Measurements from ENCODE around the gene LAMA4.

The LAMA4 gene

DNA sequence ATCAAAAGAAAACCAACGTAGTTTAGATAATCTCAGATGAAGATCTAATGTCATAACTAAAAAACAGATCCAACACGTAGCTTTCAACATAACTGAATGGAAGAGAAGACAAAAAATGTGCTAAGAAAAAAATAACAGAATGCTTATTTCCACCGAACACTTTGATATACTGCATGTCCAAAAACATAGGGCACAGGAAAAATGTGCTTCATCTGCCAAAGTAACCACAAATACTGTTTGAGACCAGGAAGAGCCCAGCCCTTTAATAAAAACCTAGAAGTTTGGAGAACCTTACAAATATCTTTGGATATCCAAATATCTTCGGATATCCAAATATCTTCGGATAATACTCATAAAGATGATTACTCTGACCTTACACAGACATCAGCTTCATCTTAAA lies 19.8 kb downstream of the LAMA4 start:
- no peak for DNase-seq

DNA sequence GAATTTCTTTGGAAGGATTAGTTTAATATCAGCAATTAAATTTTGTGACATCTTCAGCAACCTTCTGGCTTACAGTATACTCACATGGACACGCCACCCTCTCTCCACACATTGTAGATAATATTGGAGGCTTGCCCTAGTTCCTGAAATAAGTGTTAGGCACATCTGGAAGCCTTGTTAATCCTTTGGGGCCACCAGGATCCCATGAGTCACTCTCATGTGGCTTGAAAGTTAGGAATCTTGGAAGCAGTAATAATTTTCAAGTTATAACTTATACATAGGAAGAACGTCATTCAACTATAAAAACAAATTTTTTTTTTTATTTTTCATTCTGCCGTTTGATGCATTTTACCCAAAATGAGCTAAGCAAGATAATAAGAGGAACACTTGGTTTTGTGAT lies 20.5 kb downstream of the LAMA4 start:
- DNase-seq: no peak

DNA sequence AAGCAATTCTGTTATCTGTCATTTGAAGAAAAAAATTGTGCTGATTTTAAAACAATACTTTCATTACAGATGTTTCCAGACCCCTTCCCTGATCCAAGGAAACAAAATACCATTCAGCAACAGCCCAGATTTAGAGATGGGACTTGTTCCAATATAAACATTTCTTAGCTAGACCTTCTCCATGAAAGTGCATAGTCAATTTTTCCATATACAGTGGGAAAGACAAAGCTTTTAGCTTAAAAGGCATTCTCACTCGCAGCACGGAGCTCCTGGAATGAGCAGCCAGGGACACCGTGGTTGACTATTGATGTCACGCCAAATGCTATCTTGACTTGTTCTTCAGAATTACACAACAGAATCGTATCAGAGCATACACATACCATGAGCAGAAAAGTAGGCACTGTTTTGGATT lies 21.5 kb downstream of the LAMA4 start:
- no peak for DNase-seq

DNA sequence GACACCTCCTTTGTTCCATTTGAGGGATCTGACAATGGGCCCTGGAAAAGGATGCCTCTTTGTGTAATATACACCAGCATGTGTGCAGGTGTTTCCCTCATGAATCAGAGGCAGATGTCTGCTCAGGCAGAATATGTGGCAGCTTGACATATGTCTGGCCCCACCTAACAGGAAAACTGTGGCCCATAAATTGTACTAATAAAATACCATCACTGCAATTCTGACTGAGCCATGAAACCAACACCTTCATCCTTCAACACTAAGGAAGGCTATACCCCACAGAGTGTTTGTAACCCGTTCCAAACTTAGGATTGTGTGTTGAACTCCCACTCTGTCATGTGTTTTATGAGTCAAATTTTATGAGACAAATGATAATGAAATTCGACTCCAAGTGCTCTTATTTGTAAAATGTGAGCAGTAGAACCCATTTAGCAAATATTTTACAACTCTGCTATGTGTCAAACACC lies 22.7 kb downstream of the LAMA4 start:
- no peak for DNase-seq

DNA sequence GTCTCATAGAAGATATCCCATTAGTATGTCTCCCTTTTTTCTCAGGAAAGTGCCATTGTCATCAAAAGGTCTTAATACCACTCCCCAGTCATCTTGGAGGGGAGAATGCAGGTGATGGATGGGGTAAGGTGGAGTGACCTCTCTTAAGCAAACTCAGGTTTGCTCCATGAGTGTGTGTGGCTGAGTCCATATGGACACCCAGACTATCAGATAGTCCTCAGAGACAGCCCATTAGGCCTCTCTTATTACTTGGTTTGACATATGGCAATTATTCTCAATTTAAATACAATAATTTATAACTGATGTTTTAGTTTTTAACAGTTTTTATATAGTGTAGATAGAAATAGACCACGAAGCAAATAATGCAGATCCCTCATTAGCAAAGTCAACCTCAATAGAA lies 23.2 kb downstream of the LAMA4 start:
- DNase-seq: no peak

DNA sequence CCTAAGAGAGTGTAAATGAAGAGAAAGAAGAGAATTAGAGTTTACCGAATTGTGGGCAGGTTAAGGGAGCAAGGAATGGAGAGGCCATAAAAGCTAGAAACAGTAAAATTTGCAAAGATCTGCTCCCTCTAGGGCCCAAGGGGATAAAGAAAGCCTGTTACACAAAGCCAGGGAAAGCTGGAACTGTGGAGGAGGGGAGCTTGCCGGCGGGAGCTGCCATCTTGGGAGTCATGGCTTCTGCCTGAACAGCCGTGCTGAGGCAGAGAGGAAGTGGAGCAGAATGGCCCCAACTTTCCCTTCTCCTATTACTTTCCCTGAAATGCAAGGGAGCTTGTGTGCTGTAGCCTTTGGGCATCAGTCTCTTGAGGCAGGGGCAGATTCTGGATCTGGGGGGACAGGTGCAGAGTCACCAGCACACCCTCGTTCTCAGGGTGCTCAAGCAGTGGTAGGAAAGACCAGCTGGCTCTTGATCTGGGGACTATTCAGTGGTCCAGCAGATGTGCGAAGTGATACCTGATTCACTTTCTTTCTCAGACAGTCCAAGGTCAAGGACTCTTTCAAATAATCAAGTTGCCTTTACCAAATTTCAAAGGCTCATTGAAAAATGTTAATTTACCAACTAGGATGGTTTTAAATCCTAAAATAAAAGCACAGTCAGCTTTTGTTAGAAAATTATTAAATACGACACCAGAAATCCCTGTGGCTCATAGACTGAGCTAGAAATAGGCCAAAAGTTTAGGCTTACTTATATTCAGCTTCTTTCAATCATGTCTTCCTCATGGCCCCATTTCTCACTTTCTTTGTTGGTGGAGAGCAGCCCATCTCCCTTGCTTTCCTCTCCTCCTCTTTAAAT lies 25.7 kb downstream of the LAMA4 start:
- DNase-seq: no peak

DNA sequence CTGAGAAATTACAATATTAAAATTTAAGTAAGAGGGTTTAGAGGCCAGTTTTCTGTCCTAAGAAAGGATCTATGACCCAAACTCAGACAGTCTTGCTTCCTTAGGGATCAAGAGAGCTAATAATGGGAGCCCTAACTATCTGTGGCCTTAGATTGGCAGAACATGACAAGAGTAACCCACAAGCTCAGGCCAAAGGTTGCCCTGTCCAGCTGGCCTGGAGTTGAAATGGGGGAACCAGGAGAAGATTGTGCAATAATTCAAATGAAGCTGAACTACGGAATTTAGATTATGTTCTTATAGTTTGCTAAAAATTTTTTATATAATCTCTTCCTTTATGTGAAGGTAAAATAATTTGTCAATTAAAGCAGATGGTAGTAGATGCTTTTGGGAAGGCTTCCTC lies 26.4 kb downstream of the LAMA4 start:
- DNase-seq: no peak

DNA sequence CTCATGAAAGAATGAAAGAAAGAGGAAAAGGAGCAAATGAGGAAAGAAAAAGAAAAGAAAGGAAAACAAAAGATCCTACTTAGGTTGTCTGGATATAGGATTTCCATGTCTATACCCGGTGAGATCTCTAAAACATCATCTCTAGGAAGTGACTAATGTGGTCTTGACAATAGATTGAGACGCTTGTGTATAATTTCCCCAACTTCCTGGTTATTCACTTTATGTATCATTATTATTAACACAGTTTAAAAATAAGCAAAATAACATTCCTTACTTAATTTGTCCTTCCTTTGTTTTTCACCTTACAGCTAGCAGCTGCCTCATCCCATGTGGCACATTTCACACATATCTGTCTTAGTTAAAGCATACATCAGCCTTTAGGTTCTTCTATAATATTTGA lies 27.0 kb downstream of the LAMA4 start:
- no peak for DNase-seq

DNA sequence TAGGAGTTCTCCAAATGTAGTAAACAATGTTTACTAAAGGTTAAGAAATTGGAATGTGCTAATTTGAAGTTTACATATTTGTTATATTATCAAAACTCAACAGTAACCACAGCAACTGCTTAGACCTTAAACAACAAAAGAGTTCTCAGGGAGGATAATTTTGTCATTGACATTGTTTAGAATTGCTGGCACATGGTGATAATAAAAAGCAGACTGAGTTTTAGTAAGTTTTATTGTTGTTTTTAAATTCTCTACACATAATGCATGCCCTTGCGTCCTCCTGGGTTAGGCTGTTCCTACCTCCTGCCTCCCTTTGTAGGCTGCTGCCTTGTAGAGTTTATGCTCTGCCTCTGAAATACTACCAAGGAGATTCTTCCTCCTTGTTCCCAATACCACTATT lies 28.7 kb downstream of the LAMA4 start:
- DNase-seq: no peak

DNA sequence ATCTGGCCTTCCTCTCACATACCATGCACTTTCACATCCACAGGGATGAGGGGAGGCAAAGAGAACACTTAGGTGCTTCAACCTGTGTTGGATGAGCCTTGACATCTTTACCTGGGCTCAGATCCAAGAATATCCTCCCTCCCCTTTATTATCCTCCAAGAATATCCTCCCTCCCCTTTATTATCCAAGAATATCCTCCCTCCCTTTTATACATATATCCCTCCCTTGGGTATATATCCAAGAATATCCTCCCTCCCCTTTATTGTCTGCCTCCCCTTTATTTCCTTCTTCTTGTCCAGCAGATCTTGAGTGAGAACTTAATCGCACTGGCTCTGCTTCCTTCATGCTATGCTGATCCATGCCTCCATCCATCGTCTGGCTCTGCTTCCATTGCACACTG lies 30.3 kb downstream of the LAMA4 start:
- no peak for DNase-seq

DNA sequence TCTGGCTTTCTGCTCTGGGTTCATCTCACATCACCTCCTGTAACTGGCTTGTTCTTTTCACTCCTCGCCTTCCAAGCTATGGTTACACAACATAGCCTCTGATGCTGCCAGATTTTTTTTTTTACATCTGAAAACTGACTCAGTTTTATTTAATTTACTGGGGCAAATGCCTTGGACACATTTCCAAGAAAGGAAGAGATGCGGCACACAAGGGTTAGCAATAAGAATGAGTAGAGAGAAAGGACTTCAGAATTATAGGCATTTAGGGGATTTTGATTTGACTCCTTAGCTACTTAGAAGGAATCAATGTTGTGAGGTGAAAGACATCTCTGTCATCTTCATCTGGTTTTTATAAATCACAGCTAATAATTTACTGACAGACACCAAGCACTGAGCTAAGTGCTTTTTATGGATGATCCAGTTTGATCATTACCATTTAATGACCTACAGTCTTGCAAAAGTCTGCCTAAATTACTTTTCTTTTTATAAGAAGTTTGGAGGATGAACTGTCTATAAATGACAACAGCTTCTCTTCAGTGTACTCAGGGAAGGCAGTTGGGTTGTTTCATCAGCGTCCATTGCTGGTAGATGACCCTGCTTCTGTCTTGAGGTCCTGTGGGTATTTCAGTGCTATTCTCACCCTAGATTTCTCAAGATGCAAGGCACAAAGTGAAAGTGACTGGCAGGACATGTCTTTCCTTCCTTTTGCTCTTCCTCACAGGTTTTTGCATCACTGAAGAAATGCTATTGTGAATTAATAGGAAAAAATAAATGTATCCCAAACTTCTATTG lies 31.1 kb downstream of the LAMA4 start:
- no peak for DNase-seq

DNA sequence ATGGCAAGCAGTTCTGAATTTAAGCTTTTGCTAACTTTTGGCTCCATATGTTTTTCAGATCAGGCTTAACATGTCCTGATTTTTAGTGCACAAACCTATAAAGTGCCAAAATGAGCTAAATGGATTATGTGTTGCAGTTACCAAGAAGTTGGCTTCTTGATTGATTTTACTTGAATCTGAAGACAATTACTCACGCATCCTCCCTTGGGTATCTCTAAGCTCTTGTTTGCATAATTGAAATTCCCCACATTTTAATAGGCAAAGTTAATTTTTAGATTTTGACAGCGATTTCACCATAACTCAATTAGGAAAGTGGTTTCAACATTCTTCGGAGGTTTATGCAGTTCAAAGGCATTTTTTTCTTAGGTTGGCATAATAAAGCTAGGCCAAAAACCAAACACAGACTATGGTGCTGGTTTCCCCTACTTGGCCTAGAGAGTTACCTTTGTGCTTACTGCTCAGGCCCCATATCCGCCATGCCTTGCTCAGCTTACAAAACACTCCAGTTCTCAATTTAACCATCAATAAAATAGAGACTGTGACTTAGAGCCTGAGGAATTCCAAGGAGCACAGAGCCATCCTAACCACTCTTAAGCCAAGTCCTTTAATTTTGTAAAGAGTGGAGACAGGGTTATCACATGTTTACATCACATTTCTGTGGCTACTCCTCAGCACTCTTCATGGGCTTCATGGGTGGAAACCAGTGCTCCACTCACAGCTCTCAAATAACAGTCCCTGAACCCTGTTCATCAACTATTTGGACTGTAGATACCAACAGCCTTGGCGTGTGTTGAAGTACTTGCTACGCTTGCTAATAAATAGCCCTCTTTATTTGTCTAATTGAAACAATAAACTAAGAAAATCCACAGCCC lies 32.1 kb downstream of the LAMA4 start:
- no peak for DNase-seq

DNA sequence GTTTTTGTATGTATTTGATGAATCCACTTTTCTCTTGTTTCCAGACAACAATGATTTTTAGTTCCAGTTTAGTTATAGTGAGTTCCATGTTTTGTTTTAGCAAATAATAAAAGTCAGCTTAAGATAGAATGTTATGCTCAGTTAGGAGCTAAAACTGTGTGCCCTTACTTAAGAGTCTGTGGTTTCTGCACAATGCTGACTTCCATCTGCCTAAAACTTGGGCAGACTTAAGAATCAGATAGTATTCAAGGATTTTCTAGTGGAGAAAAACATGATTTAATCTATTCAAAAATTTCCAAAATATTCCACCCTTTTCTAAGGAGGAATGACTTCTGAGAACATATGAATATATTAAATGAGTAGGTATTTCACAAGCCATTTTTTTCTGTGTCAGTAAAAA lies 32.8 kb downstream of the LAMA4 start:
- no peak for DNase-seq

DNA sequence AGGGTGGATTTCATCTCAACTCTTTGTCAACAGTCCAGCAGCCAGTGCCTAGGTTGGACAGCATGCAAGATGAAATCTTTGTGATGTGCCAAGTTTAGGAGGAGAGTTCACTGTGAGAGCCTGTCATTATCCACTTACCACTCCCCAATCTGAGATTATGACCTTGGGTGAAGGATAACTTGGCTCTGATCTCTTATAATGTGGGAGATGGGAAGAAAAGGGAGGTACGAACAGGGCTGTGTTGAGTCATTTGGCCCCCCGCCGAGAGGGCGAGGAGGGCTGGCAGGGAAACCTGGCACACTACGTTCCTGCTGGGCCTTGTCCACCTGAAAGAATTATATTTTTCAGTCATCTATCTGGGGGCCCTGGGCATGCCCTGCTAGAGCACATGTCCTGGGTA lies 35.8 kb downstream of the LAMA4 start:
- no peak for DNase-seq

DNA sequence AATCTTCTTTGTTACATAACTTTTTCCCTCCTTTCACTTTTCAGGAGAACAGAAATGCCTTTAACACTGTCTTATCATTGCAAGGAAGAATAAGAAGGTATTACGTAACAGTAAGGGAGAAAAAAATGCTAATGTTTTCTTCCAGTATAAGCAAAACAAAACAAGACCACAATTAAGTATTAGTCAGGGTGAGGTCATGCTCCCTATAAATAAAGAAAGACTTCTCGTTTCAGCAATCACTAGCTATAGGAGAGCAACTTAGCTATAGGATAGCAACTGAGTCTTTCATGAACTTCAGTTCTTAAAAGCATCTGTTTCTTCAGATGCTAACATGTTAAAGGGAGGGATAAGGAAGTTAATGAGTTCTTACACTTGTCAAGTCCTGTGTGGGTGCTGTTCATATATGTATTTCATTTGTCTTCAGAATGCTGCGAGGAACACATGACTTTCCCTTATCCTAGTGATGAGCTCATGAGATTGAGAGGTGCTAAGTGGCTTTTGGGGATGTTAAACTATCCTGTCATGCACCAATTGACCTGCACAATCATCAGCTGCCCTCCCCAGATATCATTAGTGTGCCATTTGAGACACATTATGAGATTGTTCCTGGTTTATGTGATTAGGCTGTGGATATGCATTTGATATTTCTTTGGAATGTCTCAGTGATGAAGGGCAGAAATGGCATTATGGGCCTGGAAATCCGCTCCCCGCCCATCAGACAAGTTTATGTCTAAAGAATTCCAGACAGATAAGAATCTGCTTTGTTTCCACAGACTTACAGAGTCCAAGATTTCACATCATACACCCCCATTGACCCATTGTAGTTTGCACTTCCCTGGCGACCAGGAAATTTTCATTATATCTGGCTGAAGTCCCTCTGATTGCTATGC lies 37.5 kb downstream of the LAMA4 start:
- no peak for DNase-seq

DNA sequence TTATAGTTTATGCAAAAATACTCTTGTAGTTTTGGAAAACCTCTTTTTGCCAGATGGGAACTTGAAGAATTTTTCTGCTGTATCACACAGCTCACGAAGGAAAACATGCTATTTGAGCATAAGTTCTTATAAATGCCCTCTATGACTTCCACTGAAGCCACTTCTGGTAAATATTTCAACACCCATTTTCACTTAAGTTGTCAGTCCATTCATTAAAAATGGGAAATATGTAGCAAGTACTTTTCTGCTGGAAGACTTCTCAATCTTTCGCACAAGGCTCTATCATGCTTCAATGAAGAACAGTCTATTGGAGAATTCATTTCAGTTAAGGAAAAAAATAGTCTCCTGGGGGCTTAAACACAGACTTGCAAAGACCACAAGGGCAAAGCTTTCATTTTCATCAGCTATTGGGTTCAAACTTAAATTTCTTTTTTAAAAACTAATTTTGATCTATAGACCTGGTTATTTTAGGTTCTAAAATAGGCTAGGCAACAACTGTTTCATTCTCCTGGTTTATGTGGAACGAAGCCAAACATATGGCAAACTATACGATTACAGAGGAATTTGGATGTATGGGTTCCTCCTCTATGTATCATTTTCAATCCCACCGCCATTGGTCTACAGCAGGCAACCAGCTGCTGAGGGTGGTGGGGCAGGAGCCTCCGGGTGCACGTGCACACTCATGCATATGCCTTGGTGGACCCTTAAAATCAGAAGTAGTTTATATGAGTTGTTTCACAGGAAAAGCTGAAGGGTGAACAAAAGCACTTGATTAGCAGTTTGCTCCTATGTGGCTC lies 38.7 kb downstream of the LAMA4 start:
- no peak for DNase-seq

DNA sequence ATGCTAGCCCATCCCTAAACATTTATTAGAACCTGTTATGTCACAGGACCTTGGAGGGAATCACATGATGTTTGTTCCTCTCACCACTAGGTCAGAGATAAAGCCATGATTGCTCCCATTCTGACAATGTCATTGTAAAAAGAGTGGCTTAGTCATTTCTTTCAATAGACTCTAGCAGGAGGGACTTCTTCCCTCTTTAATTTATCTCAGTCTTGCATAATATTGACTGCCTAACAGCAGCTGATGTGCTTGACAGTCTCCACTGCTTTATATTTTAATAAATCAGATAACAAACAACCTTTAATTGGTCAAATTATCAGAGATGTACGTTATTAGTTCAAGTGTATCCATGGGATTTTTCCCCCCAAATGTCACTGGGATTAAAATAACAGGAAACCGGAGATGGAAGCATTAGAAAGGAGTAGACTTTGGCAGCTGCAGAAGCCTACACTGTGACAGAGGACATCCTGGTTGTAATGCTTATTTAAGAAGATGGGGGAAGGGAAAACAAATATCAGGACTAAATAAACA lies 39.6 kb downstream of the LAMA4 start:
- no peak for DNase-seq

DNA sequence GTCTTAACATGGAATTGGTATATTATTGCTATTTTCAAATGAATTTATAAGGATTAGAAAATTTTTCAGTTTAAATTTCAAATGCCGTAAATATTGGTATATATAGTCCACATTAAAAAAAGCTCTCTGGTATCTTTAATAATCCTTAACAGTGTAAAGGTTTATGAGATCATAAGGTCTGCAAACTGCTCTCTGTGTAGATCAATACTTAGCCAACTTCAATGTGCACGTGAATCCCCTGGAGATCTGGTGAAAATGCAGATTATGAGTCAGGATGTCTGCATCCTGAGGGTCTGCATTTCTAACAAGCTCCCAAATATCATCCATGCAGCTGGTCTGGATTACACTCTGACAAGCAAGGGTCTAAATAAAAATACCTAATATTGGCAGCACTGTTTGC lies 43.5 kb downstream of the LAMA4 start:
- no peak for DNase-seq

DNA sequence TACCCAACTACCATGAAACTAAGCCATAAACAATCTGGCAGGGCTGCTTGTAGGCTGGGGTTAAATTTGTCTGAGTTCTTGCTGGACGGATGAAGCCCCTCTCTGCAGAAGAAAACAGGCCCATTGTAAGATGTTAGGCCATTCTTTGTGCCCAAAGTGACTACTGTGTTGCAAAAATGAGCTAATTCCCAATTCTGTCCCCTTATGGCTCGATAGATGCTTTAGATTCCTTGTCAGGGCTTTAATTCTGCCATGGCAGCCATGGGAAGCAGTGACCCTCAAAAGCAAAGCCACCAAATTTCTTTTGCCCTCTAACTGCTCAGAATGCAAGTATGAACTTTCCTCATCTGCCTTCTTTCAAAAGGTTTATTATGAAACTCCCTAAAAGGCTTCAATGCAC lies 45.2 kb downstream of the LAMA4 start:
- no peak for DNase-seq

DNA sequence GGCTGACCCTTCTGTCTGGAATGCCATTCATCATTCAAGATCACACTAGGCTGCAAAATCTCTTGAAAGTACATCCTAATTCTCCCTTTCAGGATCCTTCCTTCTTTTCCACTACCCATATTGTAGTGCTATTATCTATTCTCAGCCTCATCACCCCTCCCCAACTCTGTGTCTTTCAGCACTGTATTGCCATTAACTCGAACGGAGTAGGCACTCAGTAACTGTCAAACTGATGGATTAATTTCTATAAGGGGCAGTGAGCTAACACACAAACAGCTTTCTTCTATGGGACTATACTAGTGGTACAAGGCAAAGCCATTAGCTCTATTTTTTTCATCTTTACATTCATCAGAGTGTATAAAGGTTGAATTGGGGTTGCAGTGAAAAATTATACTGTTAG lies 46.6 kb downstream of the LAMA4 start:
- no peak for DNase-seq

DNA sequence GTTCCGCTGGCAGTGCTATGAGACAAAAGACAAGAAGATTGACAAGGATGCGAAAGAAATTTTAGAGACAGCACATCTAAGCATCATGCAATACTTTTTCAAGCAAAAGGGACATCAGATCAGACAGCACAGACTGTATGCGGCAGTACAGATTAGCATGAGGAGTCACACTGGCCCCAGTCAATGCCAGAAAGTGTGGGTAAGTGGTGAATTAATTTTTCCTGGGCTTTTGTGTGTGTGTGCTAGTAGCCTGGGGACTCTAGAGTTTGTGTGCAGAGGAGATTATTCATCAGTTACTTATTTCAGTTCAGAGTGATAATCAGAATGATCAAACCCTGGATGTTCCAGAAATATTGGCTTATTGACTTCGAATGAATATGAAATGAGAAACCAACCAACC lies 47.2 kb downstream of the LAMA4 start:
- no peak for DNase-seq
